ENCODE measurements around the gene PCDHGB3. TPM values are rescaled to one million over a fixed set of nuclear protein-coding genes. Genes with fewer than 3 reads are reported as not detected.
A peak's percentile ranks its signal among the peaks of the same experiment; 100 is the strongest.

The PCDHGB3 gene
- total RNA-seq, 1 experiment from 2014 or later = 3.4 TPM

DNA sequence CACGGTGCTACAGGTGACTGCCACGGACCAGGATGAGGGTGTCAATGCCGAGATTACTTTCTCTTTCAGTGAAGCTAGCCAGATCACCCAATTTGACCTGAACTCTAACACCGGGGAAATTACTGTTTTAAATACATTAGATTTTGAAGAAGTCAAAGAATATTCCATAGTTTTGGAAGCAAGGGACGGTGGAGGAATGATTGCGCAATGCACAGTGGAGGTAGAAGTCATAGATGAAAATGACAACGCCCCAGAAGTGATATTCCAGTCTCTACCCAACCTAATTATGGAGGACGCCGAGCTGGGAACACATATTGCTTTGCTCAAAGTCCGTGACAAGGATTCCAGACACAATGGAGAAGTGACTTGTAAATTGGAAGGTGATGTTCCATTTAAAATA is 18.6 kb downstream of the PCDHGB3 start:
- TF ChIP-seq EZH2 (IDR thresholded peaks at IDR 0.05; ENCODE audit: borderline replicate concordance, low read depth, low read length, poor library complexity, severe bottlenecking) = no peak
- TF ChIP-seq, protein P1, sequence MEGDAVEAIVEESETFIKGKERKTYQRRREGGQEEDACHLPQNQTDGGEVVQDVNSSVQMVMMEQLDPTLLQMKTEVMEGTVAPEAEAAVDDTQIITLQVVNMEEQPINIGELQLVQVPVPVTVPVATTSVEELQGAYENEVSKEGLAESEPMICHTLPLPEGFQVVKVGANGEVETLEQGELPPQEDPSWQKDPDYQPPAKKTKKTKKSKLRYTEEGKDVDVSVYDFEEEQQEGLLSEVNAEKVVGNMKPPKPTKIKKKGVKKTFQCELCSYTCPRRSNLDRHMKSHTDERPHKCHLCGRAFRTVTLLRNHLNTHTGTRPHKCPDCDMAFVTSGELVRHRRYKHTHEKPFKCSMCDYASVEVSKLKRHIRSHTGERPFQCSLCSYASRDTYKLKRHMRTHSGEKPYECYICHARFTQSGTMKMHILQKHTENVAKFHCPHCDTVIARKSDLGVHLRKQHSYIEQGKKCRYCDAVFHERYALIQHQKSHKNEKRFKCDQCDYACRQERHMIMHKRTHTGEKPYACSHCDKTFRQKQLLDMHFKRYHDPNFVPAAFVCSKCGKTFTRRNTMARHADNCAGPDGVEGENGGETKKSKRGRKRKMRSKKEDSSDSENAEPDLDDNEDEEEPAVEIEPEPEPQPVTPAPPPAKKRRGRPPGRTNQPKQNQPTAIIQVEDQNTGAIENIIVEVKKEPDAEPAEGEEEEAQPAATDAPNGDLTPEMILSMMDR (conservative IDR thresholded peaks at IDR 0.05; ENCODE audit: low read depth, low read length) = no peak
- intact Hi-C loops (cut with micrococcal nuclease; ENCODE audit: unreplicated experiment) = no loop called here
- POLR2A ChIA-PET (ENCODE audit: low non-redundant PET) = no interaction called here
- Histone ChIP-seq H3K36me3 (ENCODE audit: insufficient read depth, low read length, poor library complexity, severe bottlenecking) (no peaks in the 10 kb centered on the region), H3K27me3 (replicated peaks; ENCODE audit: insufficient read depth, low read depth, low read length, poor library complexity) (no peaks in the 10 kb centered on the region), H3K9me3 (ENCODE audit: low read depth, low read length, poor library complexity, severe bottlenecking) (peaks cover 69% of the 10 kb centered on the region), H3K27ac (ENCODE audit: low read depth, low read length, poor library complexity, severe bottlenecking) (no peak overlapping the region), H3K4me3 (ENCODE audit: low read depth, low read length, poor library complexity, severe bottlenecking) (no peak overlapping the region), H3K4me1 (ENCODE audit: insufficient read depth, low read length, poor library complexity, severe bottlenecking) (no peaks in the 10 kb centered on the region)
- no TSS peak for BruUV-seq (replicated peaks)
- DNase-seq (ENCODE audit: low spot score) = no peak
- CTCF ChIA-PET = no interaction called here

DNA sequence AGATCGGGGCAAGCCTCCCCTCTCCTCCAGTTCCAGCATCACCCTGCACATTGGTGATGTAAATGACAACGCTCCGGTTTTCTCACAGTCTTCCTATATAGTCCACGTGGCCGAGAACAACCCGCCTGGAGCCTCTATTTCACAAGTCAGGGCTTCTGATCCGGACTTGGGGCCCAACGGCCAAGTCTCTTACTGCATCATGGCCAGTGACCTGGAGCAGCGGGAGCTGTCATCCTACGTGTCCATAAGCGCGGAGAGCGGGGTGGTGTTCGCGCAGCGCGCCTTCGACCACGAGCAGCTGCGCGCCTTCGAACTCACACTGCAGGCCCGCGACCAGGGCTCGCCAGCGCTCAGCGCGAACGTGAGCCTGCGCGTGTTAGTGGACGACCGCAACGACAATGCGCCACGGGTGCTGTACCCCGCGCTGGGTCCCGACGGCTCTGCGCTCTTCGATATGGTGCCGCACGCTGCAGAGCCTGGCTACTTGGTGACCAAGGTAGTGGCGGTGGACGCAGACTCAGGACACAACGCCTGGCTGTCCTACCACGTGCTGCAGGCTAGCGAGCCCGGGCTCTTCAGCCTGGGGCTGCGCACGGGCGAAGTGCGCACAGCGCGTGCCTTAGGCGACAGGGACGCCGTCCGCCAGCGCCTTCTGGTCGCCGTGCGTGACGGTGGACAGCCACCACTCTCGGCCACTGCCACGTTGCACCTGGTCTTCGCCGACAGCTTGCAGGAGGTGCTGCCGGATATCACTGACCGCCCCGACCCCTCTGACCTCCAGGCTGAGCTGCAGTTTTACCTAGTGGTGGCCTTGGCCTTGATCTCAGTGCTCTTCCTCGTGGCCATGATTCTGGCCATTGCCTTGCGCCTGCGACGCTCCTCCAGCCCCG is 19.4 kb downstream of the PCDHGB3 start:
- Histone ChIP-seq H3K27me3 (replicated peaks; ENCODE audit: insufficient read depth, low read depth, low read length, poor library complexity) (no peaks in the 10 kb centered on the region), H3K9me3 (ENCODE audit: low read depth, low read length, poor library complexity, severe bottlenecking) (peaks cover 62% of the 10 kb centered on the region), H3K36me3 (ENCODE audit: insufficient read depth, low read length, poor library complexity, severe bottlenecking) (no peaks in the 10 kb centered on the region), H3K4me3 (ENCODE audit: low read depth, low read length, poor library complexity, severe bottlenecking) (no peak overlapping the region), H3K27ac (ENCODE audit: low read depth, low read length, poor library complexity, severe bottlenecking) (no peak overlapping the region), H3K4me1 (ENCODE audit: insufficient read depth, low read length, poor library complexity, severe bottlenecking) (no peaks in the 10 kb centered on the region)
- BruUV-seq (replicated peaks) = no TSS peak
- DNase-seq (ENCODE audit: low spot score) = no peak
- ChIA-PET CTCF (no interaction called here), POLR2A (ENCODE audit: low non-redundant PET) (no interaction called here)
- intact Hi-C loops (cut with micrococcal nuclease; ENCODE audit: unreplicated experiment) = no loop called here
- TF ChIP-seq, protein P1 (conservative IDR thresholded peaks at IDR 0.05; ENCODE audit: low read depth, low read length) = no peak
- no peak for TF ChIP-seq EZH2 (IDR thresholded peaks at IDR 0.05; ENCODE audit: borderline replicate concordance, low read depth, low read length, poor library complexity, severe bottlenecking)

DNA sequence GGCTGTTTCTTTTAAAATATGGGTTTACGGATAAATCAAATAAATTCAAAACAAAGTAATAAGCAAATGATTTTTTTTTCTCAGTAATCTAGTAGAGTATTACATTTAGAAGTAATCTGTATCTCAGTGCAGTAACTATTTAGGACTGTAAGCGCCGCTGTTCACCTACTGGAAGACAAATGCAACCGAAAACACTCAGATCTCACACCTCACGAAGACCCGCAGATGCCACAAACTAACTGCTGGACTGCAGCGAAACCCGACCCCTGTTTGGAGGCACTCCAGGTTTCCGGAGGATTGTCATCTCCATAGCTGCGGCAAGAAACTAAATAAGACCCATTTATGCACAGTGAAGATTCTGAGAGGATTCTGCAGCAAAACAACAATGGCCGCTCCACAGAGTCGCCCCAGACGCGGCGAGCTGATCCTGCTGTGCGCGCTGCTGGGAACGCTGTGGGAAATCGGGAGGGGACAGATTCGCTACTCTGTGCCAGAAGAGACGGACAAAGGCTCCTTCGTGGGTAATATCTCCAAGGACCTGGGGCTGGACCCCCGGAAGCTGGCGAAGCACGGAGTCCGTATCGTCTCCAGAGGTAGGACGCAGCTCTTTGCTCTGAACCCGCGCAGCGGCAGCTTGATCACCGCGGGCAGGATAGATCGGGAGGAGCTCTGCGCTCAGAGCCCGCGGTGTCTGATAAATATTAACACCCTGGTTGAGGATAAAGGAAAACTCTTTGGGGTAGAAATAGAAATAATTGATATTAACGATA is 22.6 kb downstream of the PCDHGB3 start, which contains the start of gene PCDHGA8:
Gene PCDHGA8, plus strand, starts transcription at position 205 of the 770 bp plus-strand sequence. Its CDS starts 181 bp downstream, at position 386.
- Histone ChIP-seq H3K36me3 (ENCODE audit: insufficient read depth, low read length, poor library complexity, severe bottlenecking) (no peaks in the 10 kb centered on the region), H3K9me3 (ENCODE audit: low read depth, low read length, poor library complexity, severe bottlenecking) (peaks cover 54% of the 10 kb centered on the region), H3K4me1 (ENCODE audit: insufficient read depth, low read length, poor library complexity, severe bottlenecking) (no peaks in the 10 kb centered on the region), H3K27ac (ENCODE audit: low read depth, low read length, poor library complexity, severe bottlenecking) (no peak within 1 kb of the TSS), H3K4me3 (ENCODE audit: low read depth, low read length, poor library complexity, severe bottlenecking) (no peak within 1 kb of the TSS), H3K27me3 (replicated peaks; ENCODE audit: insufficient read depth, low read depth, low read length, poor library complexity) (no peaks in the 10 kb centered on the region)
- ChIA-PET CTCF (no interaction called here), POLR2A (ENCODE audit: low non-redundant PET) (no interaction called here)
- no TSS peak for BruUV-seq (replicated peaks)
- DNase-seq (ENCODE audit: low spot score) = peak; percentile 71
- TF ChIP-seq, protein P1 (conservative IDR thresholded peaks at IDR 0.05; ENCODE audit: low read depth, low read length) = peak; percentile 44
- no peak for TF ChIP-seq EZH2 (IDR thresholded peaks at IDR 0.05; ENCODE audit: borderline replicate concordance, low read depth, low read length, poor library complexity, severe bottlenecking)
- intact Hi-C loops (cut with micrococcal nuclease; ENCODE audit: unreplicated experiment) = no loop called here
